Measurements from ENCODE around the gene RFC4. TPM values are rescaled to one million over a fixed set of nuclear protein-coding genes. Genes with fewer than 3 reads are reported as not detected.

RFC4 gene
- total and polyA plus RNA-seq, 2 experiments from 2014 or later, result 14.9 to 28.6 TPM

DNA sequence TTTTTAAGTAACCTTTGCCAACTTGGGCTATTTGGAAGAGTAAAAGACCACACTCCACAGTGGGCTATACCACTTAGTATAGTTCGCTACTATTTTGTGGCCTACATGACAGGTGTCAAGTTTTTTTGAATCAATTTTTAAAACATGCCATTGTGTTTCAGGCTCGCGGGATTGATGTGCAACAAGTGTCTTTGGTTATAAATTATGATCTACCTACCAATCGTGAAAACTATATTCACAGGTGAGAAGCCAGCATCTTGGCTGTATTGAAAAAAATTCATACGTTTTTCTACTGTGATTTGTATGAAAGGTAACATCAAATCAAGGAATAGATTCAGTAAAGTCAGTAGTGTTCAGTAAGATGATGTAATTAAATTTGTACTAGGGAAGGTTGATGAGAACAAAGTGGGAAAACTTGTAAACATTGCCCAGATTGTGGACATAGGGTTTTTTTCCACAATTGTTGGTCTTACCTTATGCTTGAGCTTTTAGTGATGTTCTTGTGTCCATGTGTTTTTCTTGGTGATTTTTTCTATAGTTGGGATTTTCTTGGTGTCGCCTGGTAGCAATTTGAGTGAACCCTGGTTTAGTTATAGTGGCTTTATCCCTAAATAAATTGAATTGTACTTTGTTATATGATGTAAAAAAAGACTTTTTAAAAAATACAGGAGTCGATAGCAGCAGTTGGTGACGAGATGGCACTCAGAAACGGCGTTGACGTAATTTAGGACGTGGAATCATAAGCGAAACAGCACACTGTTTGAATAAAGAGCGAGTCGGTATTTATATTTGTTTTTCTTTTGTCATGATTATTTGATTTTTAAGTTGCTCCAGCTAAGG is 18.4 kb downstream of the RFC4 start:
- DNase-seq (ENCODE audit: low spot score), result no peak
- Histone ChIP-seq H3K27me3 (no peaks in the 10 kb centered on the region), H3K9me3 (ENCODE audit: low read depth) (no peaks in the 10 kb centered on the region), H3K4me3 (no peak overlapping the region), H3K4me2 (peak overlapping the region; percentile 94), H3K79me2 (peaks cover 48% of the 10 kb centered on the region), H3K27ac (peak overlapping the region; percentile 6), H3K36me3 (replicated peaks; ENCODE audit: insufficient read depth, low read depth) (peaks cover 28% of the 10 kb centered on the region), H3K4me1 (ENCODE audit: insufficient read depth) (peaks cover 30% of the 10 kb centered on the region), H2AFZ (no peak overlapping the region), H3K9me2 (replicated peaks; ENCODE audit: insufficient read depth) (no peaks in the 10 kb centered on the region), H4K20me1 (ENCODE audit: insufficient read depth, poor library complexity, severe bottlenecking) (peaks cover 63% of the 10 kb centered on the region)
- 92% methylated on average over 15 of the region's 15 CpGs for WGBS (ENCODE audit: low lambda C conversion rate, missing lambda C conversion rate)
- TF ChIP-seq, protein P1, sequence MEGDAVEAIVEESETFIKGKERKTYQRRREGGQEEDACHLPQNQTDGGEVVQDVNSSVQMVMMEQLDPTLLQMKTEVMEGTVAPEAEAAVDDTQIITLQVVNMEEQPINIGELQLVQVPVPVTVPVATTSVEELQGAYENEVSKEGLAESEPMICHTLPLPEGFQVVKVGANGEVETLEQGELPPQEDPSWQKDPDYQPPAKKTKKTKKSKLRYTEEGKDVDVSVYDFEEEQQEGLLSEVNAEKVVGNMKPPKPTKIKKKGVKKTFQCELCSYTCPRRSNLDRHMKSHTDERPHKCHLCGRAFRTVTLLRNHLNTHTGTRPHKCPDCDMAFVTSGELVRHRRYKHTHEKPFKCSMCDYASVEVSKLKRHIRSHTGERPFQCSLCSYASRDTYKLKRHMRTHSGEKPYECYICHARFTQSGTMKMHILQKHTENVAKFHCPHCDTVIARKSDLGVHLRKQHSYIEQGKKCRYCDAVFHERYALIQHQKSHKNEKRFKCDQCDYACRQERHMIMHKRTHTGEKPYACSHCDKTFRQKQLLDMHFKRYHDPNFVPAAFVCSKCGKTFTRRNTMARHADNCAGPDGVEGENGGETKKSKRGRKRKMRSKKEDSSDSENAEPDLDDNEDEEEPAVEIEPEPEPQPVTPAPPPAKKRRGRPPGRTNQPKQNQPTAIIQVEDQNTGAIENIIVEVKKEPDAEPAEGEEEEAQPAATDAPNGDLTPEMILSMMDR (IDR thresholded peaks at IDR 0.05; ENCODE audit: poor library complexity), result no peak
- TF ChIP-seq EZH2phosphoT487 (IDR thresholded peaks at IDR 0.05; ENCODE audit: low read depth, severe bottlenecking, unreplicated experiment), result no peak
- TF ChIP-seq EZH2 (IDR thresholded peaks at IDR 0.05; ENCODE audit: borderline replicate concordance), result no peak

DNA sequence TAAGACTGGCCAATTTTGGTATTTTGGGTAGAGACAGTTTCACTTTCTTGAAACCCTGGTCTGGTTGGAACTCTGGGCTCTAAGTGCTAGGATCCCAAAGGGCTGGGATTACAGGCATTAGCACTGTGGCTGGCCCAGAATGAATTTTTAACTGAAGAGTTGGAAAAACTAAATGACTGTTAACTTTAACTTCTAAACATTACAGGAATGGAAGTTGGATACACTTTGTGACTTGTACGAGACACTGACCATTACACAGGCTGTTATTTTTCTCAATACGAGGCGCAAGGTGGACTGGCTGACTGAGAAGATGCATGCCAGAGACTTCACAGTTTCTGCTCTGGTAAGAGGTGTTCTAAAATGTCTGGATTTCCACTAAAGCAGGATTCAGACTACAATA is 19.4 kb downstream of the RFC4 start:
- 87% methylated on average over 3 of the region's 3 CpGs for WGBS (ENCODE audit: low lambda C conversion rate, missing lambda C conversion rate)
- Histone ChIP-seq H3K4me3 (peak overlapping the region; percentile 76), H3K4me1 (ENCODE audit: insufficient read depth) (peaks cover 34% of the 10 kb centered on the region), H3K27ac (peak overlapping the region; percentile 6), H3K9me3 (ENCODE audit: low read depth) (no peaks in the 10 kb centered on the region), H4K20me1 (ENCODE audit: insufficient read depth, poor library complexity, severe bottlenecking) (peaks cover 63% of the 10 kb centered on the region), H3K4me2 (peak overlapping the region; percentile 94), H3K79me2 (peaks cover 48% of the 10 kb centered on the region), H3K27me3 (no peaks in the 10 kb centered on the region), H2AFZ (no peak overlapping the region), H3K9me2 (replicated peaks; ENCODE audit: insufficient read depth) (no peaks in the 10 kb centered on the region), H3K36me3 (replicated peaks; ENCODE audit: insufficient read depth, low read depth) (peaks cover 28% of the 10 kb centered on the region)
- TF ChIP-seq, protein P1 (IDR thresholded peaks at IDR 0.05; ENCODE audit: poor library complexity), result no peak
- TF ChIP-seq EZH2 (IDR thresholded peaks at IDR 0.05; ENCODE audit: borderline replicate concordance), result no peak
- TF ChIP-seq EZH2phosphoT487 (IDR thresholded peaks at IDR 0.05; ENCODE audit: low read depth, severe bottlenecking, unreplicated experiment), result no peak
- no peak for DNase-seq (ENCODE audit: low spot score)

DNA sequence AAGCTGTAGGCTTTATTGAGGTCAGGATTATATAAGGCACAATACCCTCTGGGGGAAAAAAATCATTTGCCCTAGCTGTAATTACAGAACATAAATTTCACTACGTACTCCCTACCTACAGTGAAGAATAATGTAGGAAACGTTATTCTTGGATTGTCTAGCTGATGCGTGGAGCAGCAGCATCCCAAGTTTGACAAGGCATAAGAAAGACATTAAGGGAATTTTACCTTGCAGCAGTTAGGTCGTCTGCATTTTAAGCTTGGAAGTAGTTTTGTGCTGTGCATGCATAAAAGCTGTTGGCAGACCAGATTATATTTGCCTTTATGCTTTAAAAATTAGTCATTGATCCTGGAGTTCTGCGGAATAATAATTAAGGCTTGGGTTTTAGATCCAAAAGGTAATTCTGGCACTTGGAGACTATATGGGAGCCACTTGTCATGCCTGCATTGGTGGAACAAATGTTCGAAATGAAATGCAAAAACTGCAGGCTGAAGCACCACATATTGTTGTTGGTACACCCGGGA is 20.7 kb downstream of the RFC4 start:
- peak overlapping the region; percentile 4 for H3K27ac ChIP-seq
- no peaks in the 10 kb centered on the region for H3K9me3 ChIP-seq (ENCODE audit: low read depth)
- H3K79me2 ChIP-seq, result peaks cover 56% of the 10 kb centered on the region
- peak overlapping the region; percentile 76 for H3K4me3 ChIP-seq
- H3K4me2 ChIP-seq, result peak overlapping the region; percentile 94
- no peak for DNase-seq (ENCODE audit: low spot score)
- 28% methylated on average over 7 of the region's 7 CpGs for WGBS (ENCODE audit: low lambda C conversion rate, missing lambda C conversion rate)
- H3K36me3 ChIP-seq (replicated peaks; ENCODE audit: insufficient read depth, low read depth), result peaks cover 28% of the 10 kb centered on the region
- H4K20me1 ChIP-seq (ENCODE audit: insufficient read depth, poor library complexity, severe bottlenecking), result peaks cover 63% of the 10 kb centered on the region
- no peaks in the 10 kb centered on the region for H3K9me2 ChIP-seq (replicated peaks; ENCODE audit: insufficient read depth)
- no peak overlapping the region for H2AFZ ChIP-seq
- no peaks in the 10 kb centered on the region for H3K27me3 ChIP-seq
- TF ChIP-seq EZH2 (IDR thresholded peaks at IDR 0.05; ENCODE audit: borderline replicate concordance) (no peak), EZH2phosphoT487 (IDR thresholded peaks at IDR 0.05; ENCODE audit: low read depth, severe bottlenecking, unreplicated experiment) (no peak)
- TF ChIP-seq, protein P1 (IDR thresholded peaks at IDR 0.05; ENCODE audit: poor library complexity), result no peak
- peaks cover 38% of the 10 kb centered on the region for H3K4me1 ChIP-seq (ENCODE audit: insufficient read depth)
